HG03342 (cell line): ENCODE data around the gene PPP1R3D.
"Not testable (repeated sequence)": the region's sequence is repeated elsewhere in the genome, so short reads cannot be mapped to it uniquely, and the experiment has no call there.

Experiments used
- ATAC-seq: cut with Tn5 transposase; IDR thresholded peaks from one replicate; pipeline ENCODE4 v1.9.1; 2021; ENCODE audit warnings: mild to moderate bottlenecking, moderate library complexity; ENCODE audit not compliant: unreplicated experiment

PPP1R3D gene

GRCh38 chr20:59925899-59926298 lies 14.2 kb downstream of the PPP1R3D start:
- ATAC-seq = no peak

GRCh38 chr20:59925359-59925758 lies 14.7 kb downstream of the PPP1R3D start:
- ATAC-seq = no peak

- no peak for ATAC-seq
Observed at GRCh38 chr20:59923514-59923913, 16.6 kb downstream of the PPP1R3D start.

- no peak for ATAC-seq
Observed at GRCh38 chr20:59920944-59921343, 19.2 kb downstream of the PPP1R3D start.

- no peak for ATAC-seq
Observed at GRCh38 chr20:59912609-59913008, 27.5 kb downstream of the PPP1R3D start.

GRCh38 chr20:59911041-59911440 lies 29.1 kb downstream of the PPP1R3D start:
- ATAC-seq = no peak

GRCh38 chr20:59908855-59909254 lies 31.2 kb downstream of the PPP1R3D start:
- no peak for ATAC-seq

GRCh38 chr20:59903621-59904020 lies 36.5 kb downstream of the PPP1R3D start:
- ATAC-seq = no peak

- ATAC-seq = no peak
Observed at GRCh38 chr20:59902470-59902869, 37.6 kb downstream of the PPP1R3D start.

- no peak for ATAC-seq
Observed at GRCh38 chr20:59895908-59896307, 44.2 kb downstream of the PPP1R3D start.

- ATAC-seq = no peak
Observed at GRCh38 chr20:59891581-59891980, 48.5 kb downstream of the PPP1R3D start.

- ATAC-seq = not testable (repeated sequence)
Observed at GRCh38 chr20:59890035-59890434, 50.1 kb downstream of the PPP1R3D start.

GRCh38 chr20:59888050-59888449 lies 52.1 kb downstream of the PPP1R3D start:
- no peak for ATAC-seq
